RKO (cell line): ENCODE results near the gene RMI2.

Experiments
- DNase-seq: peaks from one replicate; pipeline ENCODE4 v3.0.0-alpha.2; 2016; ENCODE audit warnings: low spot score

Gene RMI2

DNA sequence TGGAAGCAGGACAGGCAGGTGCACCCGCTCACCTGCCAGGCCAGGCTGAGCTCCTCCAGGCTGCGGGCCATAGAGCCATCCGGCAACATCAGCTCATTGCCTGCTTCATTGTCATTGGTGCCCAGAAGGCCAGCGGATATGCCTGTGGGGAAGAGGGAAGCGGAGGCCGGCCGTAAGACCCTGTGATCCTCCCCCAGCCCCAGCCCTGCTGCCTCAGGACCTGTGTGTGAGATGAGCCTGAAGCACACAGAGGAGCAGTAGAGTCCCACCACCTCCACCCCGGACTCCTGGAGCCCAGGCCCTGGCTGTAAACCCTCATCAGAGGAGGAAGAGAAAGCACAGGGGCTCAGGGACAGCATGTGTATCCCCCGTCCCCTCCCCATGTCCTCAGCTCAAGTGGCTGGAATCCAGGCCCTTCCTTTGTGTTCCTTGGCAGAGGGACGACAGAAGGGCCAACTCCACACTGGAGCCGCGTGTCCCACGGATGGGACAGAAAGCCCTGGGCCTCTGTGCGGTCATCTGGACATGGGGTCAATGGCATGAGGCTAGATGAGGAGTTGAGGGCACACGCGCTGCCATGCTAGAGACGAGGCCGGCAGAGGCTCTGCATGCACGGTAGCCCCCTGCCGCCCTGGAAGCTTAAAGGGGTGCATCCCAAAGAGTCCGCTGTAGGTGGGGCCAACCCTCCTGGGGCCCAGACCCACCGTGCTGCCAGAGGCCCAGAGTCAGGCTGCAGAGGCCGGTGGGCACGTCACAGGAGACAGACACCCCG lies 39.1 kb downstream of the RMI2 start:
- DNase-seq: no peak

DNA sequence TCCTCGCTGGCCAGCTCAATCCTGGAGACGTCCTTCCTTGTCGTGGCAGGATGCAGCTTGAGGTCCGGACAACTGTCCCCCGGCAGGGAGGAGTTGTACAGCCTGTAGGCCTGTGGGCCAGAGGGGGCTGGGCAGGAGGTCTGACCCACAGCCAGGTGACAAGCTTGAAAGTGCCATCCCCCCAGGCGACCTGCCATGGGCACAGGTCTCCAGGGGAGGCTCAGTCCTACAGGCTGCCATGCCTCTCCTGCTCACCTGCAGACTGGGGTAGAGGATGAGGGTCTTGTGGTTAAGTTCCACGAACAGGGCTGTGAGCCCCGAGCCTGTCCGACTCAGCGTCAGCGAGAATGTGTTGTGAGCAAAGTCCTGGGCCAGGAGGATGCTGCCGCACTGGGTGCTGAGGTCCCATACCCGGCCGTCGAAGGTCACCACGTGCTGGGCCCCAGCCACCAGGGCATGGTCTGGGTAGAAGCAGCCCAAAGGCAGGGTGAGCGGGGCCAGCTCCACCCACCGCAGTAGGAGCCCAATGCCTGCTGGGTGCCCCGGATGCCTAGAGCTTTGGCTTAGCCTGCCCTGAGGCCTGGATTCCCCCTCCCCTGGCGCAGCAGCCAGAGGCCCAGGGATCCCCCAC lies 39.8 kb downstream of the RMI2 start:
- no peak for DNase-seq

DNA sequence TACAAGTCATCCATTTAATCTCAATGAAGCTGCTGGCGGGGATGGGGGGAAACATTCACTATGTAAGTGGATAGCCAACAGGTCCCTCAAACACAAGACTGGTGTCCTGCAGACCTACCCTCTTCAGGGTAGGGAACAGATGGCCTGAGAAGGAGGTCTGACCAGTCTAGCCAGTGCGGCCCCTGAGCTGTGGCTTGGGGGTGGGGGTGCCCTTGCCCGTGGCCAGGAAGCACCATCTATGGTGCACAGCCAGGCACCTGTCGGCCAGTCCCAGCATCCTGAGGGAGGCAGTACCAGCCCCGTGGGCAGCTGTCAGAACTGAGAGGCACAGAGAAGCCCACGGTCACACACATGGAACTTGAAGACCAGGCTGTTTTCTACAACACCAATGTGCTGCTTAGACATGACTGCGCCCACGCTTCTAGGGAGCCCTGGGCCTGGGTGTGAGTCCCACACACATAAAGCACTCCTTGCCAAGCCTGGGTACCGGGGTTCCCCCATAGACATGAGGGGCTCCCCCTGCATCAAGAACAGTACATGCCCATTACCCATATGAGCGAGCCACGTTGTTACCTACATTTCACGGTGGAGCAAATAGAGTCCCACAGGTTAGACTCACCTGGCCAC lies 40.9 kb downstream of the RMI2 start:
- DNase-seq: no peak

DNA sequence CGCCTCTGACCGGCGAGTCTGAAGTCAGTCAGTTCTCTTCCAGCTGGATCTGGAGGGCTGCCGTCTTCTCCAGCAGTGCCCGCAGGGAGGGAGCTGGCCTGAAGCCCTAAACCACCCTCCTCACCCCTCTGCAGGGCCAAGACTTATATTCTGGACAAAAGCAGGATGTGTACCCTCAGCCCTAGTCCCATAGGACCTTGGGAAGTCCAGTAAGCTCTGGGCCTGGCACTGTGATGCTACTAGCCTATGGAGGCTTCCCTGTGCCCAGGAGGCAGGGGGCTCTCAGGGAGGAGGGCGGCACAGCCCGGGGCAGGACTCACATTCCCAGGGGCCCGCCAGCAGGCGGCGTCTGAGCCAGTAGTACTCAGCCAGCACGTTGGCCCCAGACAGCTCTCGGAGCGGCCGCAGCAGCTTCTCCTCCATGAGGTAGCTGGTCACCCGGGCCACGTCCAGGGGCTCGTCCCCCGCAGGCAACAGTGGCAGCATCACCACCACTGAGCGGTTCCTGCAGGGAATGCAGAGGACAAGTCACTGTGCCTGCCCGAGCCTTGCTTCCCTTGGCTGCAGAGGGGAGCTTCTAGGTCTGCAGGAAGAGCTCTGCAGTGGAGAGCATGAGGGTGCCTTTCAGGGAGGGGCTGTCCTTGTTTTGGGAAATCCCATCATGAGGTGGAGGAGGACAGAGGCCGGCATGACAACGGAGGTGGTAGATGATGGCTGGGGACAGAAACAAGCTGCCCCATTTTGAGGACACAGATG lies 41.7 kb downstream of the RMI2 start:
- DNase-seq: no peak

DNA sequence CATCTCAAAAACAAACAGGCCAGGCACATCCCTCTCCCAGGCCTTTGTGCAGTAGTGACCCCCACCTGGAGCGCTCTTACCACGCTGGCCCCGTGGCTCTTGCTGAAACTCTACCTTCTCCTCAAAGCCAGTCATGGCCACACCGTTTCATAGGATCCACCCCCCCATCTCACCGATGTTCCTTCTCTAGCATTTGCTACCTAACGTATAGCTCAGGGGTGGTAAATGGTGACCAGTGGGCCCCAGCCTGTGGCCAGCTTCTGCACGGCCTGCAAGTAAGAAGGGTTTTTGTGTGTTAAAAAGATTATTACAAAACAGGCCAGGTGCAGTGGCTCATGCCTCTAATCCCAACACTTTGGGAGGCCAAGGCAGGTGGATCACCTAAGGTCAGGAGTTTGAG lies 43.8 kb downstream of the RMI2 start:
- DNase-seq: no peak

DNA sequence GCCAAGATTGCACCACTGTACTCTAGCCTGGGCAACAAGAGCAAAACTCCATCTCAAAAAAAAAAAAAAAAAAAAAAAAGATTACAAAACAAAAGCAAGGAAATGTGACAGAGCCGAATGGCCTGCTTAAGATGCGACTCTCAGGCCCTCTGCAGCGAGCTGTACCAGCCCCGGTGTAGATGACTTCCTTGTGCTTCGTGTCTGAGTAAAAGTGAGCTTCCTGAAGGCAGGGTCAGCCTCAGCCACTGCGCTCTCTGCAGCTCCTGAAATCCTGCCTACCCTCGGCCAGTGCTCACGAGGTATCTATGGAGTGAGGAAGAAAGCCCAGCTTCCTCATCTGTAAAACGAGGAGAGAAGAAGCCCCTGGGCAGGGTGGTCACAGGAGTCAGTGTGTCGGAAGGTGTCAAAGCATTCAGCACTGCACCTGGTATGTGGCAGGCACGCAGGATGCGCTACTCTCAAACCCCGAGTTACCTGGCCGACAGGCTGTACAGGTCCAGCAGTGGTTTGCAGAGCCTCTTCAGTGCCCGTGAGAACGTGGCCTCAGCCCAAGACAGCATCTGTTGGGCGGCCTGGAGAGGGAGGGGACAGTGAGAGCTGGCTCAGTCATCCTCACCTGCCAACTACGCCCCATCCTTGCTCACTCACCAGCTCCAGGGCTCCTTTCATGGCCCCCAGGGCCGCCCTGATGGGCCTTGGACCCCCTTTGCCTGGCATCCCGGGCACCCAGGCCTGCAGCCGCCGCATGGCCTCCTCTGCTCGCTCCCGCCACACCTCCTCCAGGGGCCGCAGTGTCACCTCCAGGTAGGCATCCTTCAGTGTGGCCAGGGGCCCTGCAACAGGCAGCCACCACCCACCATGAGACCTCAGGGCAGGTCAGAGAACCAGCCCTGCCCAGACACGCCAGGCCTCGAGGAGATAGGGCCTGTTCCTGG lies 44.6 kb downstream of the RMI2 start:
- no peak for DNase-seq

DNA sequence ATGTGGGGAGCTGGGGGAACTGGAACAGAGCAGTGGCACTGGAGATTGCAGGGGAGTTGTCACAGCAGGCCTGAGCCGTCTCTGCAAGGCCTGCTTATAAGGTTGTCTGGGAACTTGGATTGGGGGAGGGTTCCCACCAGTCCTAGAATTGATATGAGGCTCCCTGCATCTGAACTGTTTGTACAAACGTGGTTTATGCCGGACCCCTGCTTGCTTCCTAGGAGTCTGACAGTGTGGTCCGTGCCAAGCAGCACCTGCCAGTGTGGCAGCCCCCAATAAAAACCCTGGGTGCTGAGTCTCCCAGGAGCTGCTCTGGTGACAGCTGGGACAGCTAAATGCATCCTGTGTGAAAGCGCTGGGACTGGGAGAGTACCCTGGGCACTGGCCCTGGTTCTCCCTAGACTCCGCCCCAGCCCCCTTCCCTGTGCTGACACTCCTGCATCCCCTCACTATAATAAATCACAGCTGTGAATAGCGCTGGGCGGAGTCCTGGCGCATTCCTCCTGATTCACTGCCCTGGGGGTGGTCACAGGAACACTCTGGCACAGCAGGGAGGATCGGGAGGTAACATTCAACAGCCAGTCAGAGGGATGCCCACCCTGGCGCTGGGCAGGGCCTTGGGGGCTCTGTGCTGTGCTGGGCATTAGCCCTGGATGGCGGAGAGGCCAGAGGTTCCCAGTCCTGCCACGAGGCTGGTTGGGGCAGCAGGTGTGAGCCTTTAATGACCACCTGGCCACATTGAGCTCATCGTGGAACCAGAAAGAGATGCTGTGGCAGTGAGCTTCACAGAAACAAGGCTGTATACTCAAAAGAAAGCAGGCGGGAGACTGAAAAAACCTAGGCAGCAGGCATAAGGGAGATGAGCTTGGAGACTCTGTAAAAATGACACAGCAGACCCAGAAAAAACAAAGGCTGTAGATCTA lies 45.6 kb downstream of the RMI2 start:
- no peak for DNase-seq

DNA sequence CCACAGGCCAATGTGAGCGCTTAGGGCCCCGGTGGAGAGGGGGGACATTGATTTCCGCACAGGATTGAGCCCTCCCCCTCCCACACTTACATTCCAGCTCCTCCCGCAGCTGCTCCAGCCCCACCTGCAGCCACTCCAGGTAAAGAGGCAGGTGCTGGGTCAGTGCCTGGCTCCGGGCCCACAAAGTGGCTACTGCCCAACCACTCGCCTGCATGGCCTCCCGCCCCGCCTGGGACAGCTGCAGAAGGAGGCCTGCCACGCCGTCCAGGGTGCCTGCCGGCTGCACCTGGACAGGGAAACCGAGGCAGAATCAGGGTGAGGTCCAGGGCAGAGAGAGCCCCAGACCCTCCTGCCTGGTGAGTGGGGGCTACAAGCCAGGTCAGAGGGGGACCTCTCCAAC lies 46.3 kb downstream of the RMI2 start:
- DNase-seq: no peak

DNA sequence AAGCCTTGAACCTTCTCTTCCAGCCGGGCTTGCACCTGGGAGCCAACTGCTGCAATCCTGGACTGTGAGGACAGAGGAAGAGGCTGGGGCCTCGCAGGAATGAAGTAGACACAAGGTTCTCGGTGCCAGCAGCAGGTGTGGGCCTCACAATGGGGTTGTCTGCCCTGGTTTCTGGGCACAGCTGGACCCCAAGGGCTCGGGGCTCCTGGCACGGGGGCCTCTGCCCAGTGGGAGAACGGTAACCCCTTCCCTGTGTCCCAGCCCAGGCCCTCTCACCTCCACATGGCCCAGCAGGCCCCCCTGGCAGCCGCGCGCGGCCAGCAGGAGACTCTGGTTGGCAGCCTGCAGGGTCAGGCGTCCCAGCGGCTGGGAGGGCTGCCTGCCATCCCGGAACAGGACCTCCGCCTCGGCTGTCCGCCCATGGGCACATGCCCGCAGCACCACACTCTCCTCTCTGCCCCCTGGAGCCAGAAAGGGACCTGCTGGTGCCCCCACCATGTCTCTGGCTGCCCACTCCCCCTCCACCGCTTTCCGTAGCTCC lies 46.9 kb downstream of the RMI2 start:
- no peak for DNase-seq

DNA sequence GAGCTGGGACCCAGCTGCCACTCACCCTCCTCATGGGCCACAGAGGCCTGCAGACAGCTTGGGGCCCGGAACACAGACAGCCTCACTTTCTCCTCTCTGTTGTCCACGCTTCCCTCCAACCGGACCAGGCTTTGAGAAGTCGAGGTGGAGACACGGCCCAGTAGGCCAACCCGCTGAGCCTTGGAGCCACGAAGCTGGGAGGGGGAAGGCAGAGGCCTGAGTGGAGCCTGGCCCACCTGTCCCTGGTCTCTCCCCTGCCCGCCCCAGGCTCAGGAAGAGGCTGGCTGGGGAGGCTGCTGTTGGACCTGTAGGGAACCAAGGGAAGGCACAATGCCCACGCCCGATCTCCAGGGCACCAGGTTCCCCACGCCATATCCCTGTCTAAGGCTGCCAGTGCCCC lies 48.1 kb downstream of the RMI2 start:
- no peak for DNase-seq

DNA sequence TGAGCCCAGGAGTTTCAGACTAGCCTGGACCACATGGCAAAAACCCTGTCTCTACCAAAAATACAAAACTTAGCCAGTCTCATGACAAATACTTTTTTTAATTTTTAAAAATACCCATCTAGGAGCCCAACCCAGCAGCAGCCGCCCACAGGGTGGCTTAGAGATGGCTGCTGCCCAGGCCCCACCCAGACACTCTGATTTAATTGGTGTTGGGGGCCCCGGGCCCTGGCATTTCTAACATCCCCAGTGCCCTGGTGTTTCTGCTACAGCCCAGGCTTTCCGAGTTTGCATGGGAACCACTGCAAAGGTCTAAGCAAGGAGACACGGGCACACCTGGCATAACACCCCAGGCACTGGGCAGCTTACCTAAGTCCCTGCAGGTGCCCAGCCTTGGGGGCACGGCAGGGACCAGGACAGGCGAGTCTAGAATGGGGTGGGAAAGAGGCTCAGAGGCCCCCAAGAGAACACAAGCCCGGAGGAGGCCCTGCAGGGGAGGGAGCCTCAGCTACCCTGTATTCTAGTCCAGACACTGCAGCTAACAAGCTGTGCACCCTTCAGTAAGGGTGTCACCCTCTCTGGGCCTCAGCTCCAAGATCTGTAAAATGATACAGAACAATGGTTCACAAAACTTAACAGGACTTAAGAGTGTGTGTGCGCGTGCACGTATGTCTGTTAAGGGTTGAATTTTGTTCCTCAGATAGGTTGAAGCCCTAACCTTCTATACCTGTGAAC lies 48.8 kb downstream of the RMI2 start:
- DNase-seq: no peak

DNA sequence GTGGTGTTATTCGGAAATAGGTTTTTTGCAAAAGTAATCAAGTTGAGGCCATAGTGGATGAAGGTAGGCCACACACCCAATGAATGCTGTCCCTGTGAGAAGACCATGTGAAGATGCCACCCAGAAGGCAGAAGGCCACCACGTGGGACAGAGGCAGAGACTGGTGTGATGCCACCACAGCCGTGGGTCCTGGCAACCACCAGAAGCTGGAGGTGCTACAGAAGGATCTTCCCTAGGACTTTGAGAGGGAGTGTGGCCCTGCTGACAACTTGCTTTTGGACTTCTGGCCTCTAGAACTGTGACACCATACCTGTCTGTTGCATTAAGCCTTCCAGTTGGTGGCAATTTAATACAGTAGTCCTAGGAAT lies 49.3 kb downstream of the RMI2 start:
- no peak for DNase-seq

DNA sequence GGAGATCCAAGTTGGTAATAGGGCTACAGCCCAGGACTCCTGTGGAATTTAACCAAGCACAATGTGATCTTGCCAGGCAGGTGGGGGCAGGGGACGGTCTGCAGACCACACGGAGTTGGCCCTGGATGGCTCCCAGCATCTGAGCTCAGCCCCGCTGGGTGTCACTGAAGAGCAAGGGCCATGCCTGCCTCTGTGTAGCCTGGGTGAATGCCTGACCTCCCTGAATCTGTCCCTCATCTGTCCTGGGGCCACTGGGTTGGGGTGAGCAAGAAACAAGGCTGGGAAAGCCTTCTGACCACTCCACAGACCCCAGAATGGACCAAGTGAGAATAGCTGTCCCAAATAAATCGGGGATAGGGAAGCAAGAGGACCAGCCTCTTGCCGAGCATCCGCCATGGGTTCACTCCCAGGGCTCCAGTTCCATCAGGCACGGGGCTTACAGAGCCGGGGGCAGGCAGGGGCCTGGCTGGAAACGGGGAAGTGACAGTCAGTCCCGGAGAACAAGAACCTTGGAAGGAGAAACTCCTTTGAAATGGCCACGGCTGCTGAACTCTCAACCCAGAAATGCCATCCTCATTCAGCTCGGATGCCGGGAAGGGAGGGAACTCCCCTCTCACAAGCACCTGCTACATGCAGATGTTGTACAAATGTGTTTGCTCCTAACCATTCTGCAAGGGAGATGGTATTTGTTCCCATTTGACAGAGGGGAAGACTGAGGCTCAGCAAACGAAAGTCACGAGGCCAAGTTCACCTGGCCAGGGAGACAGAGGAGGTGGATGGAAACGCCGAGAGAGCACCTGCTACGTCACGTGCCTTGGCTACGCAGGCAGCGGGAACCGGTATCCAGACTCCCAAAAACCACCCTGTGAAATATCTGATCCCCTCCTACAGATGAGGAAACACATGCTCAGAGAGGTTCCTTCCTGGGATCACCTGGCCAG lies 50.0 kb downstream of the RMI2 start:
- DNase-seq: no peak

DNA sequence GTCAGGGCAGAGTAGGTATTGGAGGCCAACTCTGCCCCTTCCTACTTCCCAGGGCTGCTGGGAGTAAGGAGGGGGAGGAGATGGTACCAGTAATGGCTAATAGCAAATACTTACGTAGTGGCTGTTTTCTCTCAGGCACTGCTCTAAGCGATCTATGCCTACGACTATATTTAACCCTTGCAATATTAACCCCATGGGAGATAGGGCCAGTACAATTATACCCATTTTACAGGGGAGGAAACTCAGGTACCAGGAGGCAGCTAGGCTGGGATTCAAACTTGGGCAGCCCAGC lies 50.6 kb downstream of the RMI2 start:
- no peak for DNase-seq

DNA sequence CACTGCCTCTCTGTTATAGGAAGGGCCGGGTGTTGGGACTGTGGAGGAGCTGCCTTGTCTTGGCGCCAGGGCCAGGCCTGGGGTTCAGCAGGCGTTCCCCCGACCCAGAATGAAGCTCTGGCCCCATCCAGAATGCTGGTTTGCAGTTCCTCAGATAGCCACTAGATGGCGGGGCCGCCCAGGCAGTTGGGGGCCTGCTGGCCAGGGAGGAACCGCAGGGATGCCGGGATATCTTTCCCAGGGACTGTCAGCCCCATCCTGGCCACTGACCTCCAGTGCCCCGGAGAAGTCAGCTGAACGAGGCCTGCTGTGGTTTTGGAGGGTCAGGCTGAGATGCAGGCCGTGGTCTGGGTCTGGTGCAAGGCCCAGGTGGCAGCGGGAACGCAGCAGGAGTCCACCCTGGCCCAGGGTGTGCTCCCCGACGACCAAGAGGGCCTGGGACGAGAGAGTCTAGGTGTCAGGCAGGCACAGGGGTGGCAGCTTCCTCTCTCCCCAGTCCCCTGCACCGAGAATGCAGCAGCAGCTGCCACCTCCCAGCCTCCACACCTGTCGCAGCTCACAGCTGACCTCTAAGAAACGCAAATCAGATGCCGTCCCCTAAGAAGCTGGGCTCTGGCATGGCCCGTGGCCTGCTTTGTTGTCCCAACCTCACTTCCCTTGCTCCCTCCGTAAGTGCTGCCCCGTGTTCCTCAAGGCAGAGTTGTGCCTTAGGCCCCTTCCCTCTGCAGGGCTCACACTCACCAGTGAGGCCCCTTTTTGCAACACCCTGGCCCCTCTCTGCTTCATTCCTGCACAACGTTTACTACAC lies 51.2 kb downstream of the RMI2 start:
- peak; percentile 66 for DNase-seq

DNA sequence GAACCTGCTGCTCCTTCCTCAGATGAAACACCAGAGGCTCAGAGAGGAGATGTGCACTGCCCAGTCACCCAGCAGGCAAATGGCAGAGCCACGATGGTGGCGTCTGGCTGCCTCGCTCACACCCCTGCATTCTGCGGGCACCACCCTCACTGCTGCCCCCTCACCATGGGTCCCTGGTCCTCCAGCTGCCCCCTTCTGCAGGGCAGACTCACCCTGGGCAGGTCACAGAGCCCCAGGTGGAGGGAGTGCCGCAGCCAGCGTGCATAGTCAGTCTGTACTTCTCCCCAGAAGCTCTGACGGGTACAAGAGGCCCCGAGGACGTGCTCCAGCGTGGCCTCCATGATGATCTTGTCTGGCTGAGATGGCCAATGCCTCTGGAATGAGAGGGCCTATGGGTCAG lies 52.9 kb downstream of the RMI2 start:
- no peak for DNase-seq

DNA sequence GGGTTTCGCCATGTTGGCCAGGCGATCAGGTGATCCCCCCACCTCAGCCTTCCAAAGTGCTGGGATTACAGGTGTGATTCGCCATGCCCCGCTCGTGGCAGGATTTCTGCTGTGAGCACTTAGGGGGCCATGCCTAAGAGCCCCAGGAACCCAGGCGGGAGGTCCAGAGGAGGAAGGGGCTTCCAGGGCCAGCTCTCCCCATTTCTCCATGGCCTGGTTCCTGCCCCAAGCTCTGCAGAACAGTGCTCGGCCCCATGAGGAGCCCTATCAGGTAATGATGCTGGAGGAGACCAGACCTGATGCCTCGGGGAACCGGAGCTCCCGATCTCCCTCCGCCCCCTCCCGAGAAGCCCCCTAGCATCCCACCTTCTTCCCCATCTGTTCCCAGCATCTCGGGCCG lies 53.6 kb downstream of the RMI2 start:
- no peak for DNase-seq
